Measurements from ENCODE around the gene LRRIQ3. TPM values are rescaled to one million over a fixed set of nuclear protein-coding genes. Genes with fewer than 3 reads are reported as not detected.

The LRRIQ3 gene
- total RNA-seq, 1 experiment from 2014 or later = 0.85 TPM

DNA sequence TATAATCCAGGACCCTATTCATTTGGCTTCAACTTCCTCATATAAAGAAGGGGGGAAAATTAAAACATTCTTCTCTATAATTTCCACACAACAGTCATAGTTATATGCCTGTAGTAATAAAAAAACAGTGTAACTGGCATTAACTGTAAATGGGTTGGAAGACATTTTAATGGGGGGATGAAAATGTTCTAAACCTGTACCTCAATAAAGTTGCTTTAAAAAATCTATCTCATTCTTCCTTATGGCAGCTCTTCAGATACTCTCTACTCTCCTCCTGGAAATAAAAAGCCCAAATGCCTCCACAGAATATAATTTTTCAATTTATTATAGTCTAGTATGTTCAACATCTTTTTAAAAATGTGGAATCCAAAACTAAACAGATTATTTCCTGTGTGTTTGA lies 2.6 kb downstream of the LRRIQ3 start:
- no peak for ATAC-seq
- no peak overlapping the region for H3K27ac ChIP-seq (ENCODE audit: low read length)
- intact Hi-C loops (cut with micrococcal nuclease; ENCODE audit: unreplicated experiment) = no loop called here

GRCh38 chr1:74193908-74194307 lies 4.1 kb downstream of the LRRIQ3 start:
- TF ChIP-seq TCF7L2 (IDR thresholded peaks at IDR 0.05; ENCODE audit: low read depth, low read length) = no peak
- no peak for TF ChIP-seq POLR2AphosphoS5 (IDR thresholded peaks at IDR 0.05; ENCODE audit: low read depth, low read length)
- TF ChIP-seq REST (IDR thresholded peaks at IDR 0.05; ENCODE audit: insufficient read depth in 1 of 2, low read depth in 2 of 2, low read length in 1 of 2) = no peak
- no peak for TF ChIP-seq SIN3A (IDR thresholded peaks at IDR 0.05; ENCODE audit: borderline replicate concordance, insufficient read depth, low read depth, low read length)
- TF ChIP-seq, protein P1, sequence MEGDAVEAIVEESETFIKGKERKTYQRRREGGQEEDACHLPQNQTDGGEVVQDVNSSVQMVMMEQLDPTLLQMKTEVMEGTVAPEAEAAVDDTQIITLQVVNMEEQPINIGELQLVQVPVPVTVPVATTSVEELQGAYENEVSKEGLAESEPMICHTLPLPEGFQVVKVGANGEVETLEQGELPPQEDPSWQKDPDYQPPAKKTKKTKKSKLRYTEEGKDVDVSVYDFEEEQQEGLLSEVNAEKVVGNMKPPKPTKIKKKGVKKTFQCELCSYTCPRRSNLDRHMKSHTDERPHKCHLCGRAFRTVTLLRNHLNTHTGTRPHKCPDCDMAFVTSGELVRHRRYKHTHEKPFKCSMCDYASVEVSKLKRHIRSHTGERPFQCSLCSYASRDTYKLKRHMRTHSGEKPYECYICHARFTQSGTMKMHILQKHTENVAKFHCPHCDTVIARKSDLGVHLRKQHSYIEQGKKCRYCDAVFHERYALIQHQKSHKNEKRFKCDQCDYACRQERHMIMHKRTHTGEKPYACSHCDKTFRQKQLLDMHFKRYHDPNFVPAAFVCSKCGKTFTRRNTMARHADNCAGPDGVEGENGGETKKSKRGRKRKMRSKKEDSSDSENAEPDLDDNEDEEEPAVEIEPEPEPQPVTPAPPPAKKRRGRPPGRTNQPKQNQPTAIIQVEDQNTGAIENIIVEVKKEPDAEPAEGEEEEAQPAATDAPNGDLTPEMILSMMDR (IDR thresholded peaks at IDR 0.05) = no peak
- Histone ChIP-seq H3K4me1 (ENCODE audit: control insufficient read depth, insufficient read depth, low read length) (peaks cover 3% of the 10 kb centered on the region; the same call in 1 of the 2 replicates), H3K27me3 (ENCODE audit: control insufficient read depth, insufficient read depth, low read length) (no peaks in the 10 kb centered on the region), H3K36me3 (ENCODE audit: control insufficient read depth, insufficient read depth, low read length) (no peaks in the 10 kb centered on the region; the same call in 1 of the 2 replicates), H3K27ac (ENCODE audit: low read length) (no peak overlapping the region), H3K9me3 (ENCODE audit: control insufficient read depth, insufficient read depth, low read depth, low read length) (no peaks in the 10 kb centered on the region), H3K4me3 (ENCODE audit: low read depth in 2 of 2, low read length in 2 of 2) (no peak overlapping the region)
- ATAC-seq = no peak
- no TSS peak for BruUV-seq (replicated peaks)
- no peak for DNase-seq (ENCODE audit: low read depth, low spot score)
- in situ Hi-C loops (cut with HindIII; ENCODE audit: low pct_unique_long_range_greater_than_20kb, low sequenced_read_pairs) = no loop called here
- intact Hi-C loops (cut with micrococcal nuclease; ENCODE audit: unreplicated experiment) = no loop called here
- ChIA-PET POLR2A (no interaction called here), CTCF (no interaction called here)

More for the DNA sequence above, 2.6 kb downstream of the LRRIQ3 start:
- H3K4me3 ChIP-seq (ENCODE audit: low read depth in 2 of 2, low read length in 2 of 2) = no peak overlapping the region
- no TSS peak for BruUV-seq (replicated peaks)
- no peak for DNase-seq (ENCODE audit: low read depth, low spot score)
- in situ Hi-C loops (cut with HindIII; ENCODE audit: low pct_unique_long_range_greater_than_20kb, low sequenced_read_pairs) = no loop called here
- no peak for TF ChIP-seq REST (IDR thresholded peaks at IDR 0.05; ENCODE audit: insufficient read depth in 1 of 2, low read depth in 2 of 2, low read length in 1 of 2)
- no peak for TF ChIP-seq SIN3A (IDR thresholded peaks at IDR 0.05; ENCODE audit: borderline replicate concordance, insufficient read depth, low read depth, low read length)
- TF ChIP-seq POLR2AphosphoS5 (IDR thresholded peaks at IDR 0.05; ENCODE audit: low read depth, low read length) = no peak
- TF ChIP-seq, protein P1 (IDR thresholded peaks at IDR 0.05) = no peak
- no peak for TF ChIP-seq TCF7L2 (IDR thresholded peaks at IDR 0.05; ENCODE audit: low read depth, low read length)
- ChIA-PET POLR2A (no interaction called here), CTCF (no interaction called here)
- H3K4me1 ChIP-seq (ENCODE audit: control insufficient read depth, insufficient read depth, low read length) = peaks cover 3% of the 10 kb centered on the region; the same call in 1 of the 2 replicates
- H3K9me3 ChIP-seq (ENCODE audit: control insufficient read depth, insufficient read depth, low read depth, low read length) = no peaks in the 10 kb centered on the region
- H3K36me3 ChIP-seq (ENCODE audit: control insufficient read depth, insufficient read depth, low read length) = no peaks in the 10 kb centered on the region; the same call in 1 of the 2 replicates
- H3K27me3 ChIP-seq (ENCODE audit: control insufficient read depth, insufficient read depth, low read length) = no peaks in the 10 kb centered on the region

Data from Panc1 (cell line).